Fibroblast of lung (primary cell): ENCODE measurements around the gene NPFFR1. TPM values are rescaled to one million over a fixed set of nuclear protein-coding genes. Genes with fewer than 3 reads are reported as not detected.

Experiments
- DNase-seq, 2 donors: peaks; one replicate each; pipeline versions ENCODE4 v3.0.0 to v3.0.0-alpha.2; 2010; ENCODE audit warnings: low read depth in 2 of 2
- H2AFZ ChIP-seq: 2 replicates; pipeline ENCODE4 v1.5.1; 2012; ENCODE audit warnings: low read length, control low read depth, inconsistent platforms
- H3K27ac ChIP-seq: 2 replicates; pipeline ENCODE4 v1.5.1; 2011; ENCODE audit warnings: low read length, control low read depth; ENCODE audit not compliant: insufficient read depth
- H3K27me3 ChIP-seq: 2 replicates; pipeline ENCODE4 v1.5.1; 2011; ENCODE audit warnings: mild to moderate bottlenecking, low read length; ENCODE audit not compliant: control insufficient read depth, insufficient read depth
- H3K36me3 ChIP-seq: 2 replicates; pipeline ENCODE4 v1.5.1; 2011; ENCODE audit warnings: low read length; ENCODE audit not compliant: control insufficient read depth, insufficient read depth
- H3K4me1 ChIP-seq: 2 replicates; pipeline ENCODE4 v1.5.1; 2011; ENCODE audit warnings: low read length; ENCODE audit not compliant: control insufficient read depth, insufficient read depth; ENCODE audit errors: extremely low read depth
- H3K4me2 ChIP-seq: 2 replicates; pipeline ENCODE4 v1.5.1; 2011; ENCODE audit warnings: low read length, control low read depth; ENCODE audit not compliant: insufficient read depth; ENCODE audit errors: extremely low read depth
- H3K4me3 ChIP-seq, 4 experiments: fragments of 200-600 bp in 1 of 4; sonication (generic) in 1 of 4; replicated peaks in 1 of 4; 2 replicates each; pipeline ENCODE4 v1.5.1; 2011 to 2016; ENCODE audit warnings: low read length in 4 of 4, low read depth in 3 of 4, mild to moderate bottlenecking in 3 of 4, control low read depth in 2 of 4, inconsistent platforms in 1 of 4, mixed read lengths in 1 of 4; ENCODE audit not compliant: insufficient read depth in 1 of 4; ENCODE audit errors: control extremely low read depth in 1 of 4
- H3K79me2 ChIP-seq: 2 replicates; pipeline ENCODE4 v1.5.1; 2012; ENCODE audit warnings: mild to moderate bottlenecking, low read length, inconsistent platforms; ENCODE audit not compliant: control insufficient read depth, insufficient read depth
- H3K9ac ChIP-seq: 2 replicates; pipeline ENCODE4 v1.5.1; 2011; ENCODE audit warnings: mild to moderate bottlenecking, low read length, control low read depth; ENCODE audit not compliant: insufficient read depth
- H3K9me3 ChIP-seq: 2 replicates; pipeline ENCODE4 v1.5.1; 2012; ENCODE audit warnings: low read depth, low read length; ENCODE audit not compliant: control insufficient read depth, insufficient read depth
- H4K20me1 ChIP-seq: 2 replicates; pipeline ENCODE4 v1.5.1; 2011; ENCODE audit warnings: low read length; ENCODE audit not compliant: control insufficient read depth, insufficient read depth; ENCODE audit errors: extremely low read depth
- CTCF ChIP-seq, 2 donors: IDR thresholded peaks in 1 of 2; conservative IDR thresholded peaks in 1 of 2; 1 replicate in 1 of 2; 2 replicates in 1 of 2; pipeline ENCODE4 v1.5.1; 2011 to 2012; ENCODE audit warnings: low read length in 2 of 2, control low read depth in 1 of 2, inconsistent platforms in 1 of 2, low read depth in 1 of 2, mild to moderate bottlenecking in 1 of 2
- EZH2 ChIP-seq: IDR thresholded peaks from 2 replicates; pipeline ENCODE4 v1.5.1; 2012; ENCODE audit warnings: low read length, control low read depth, mild to moderate bottlenecking; ENCODE audit errors: missing control alignments
- polyA plus RNA-seq, 2 donors: library from polyadenylated mRNA; depleted of rRNA in 1 of 2; stranded (reverse) in 1 of 2; unstranded in 1 of 2; fragments of >200 nt; gene quantifications; 2 replicates each; pipeline ENCODE4 v1.2.1, GENCODE V29; 2011 to 2012; ENCODE audit warnings: missing spikeins in 1 of 2
- total RNA-seq: library from RNA; depleted of rRNA; stranded (reverse); fragments of >200 nt; gene quantifications from 2 replicates; pipeline ENCODE4 v1.2.1, GENCODE V29; 2014

Gene NPFFR1
- total and polyA plus RNA-seq, 2 donors (not counting 1 experiment from before 2014, with no cell fraction given): not detected

- H3K27ac ChIP-seq: peak overlapping the region; percentile 73
- H3K9ac ChIP-seq: no peak overlapping the region
- DNase-seq: no peak
- peaks cover 4% of the 10 kb centered on the region for H3K4me1 ChIP-seq
- H3K27me3 ChIP-seq: no peaks in the 10 kb centered on the region
- peaks cover 21% of the 10 kb centered on the region for H3K79me2 ChIP-seq
- H4K20me1 ChIP-seq: no peaks in the 10 kb centered on the region
- H3K9me3 ChIP-seq: no peaks in the 10 kb centered on the region
- peak overlapping the region; percentile 90 for H3K4me2 ChIP-seq
- H3K4me3 ChIP-seq: peak overlapping the region in 3 of 4 experiments; percentile 43 to 100 (median 66)
- no peaks in the 10 kb centered on the region for H3K36me3 ChIP-seq
- peak overlapping the region; percentile 93 for H2AFZ ChIP-seq
- TF ChIP-seq CTCF (conservative IDR thresholded peaks at IDR 0.05 in 1 of 2, IDR thresholded peaks at IDR 0.05 in 1 of 2; ENCODE audit: low read depth in 1 of 2, low read length in 2 of 2) (no peak), EZH2 (no peak)
Observed at GRCh38 chr10:70233939-70234300, 49.9 kb downstream of the NPFFR1 start.

DNA sequence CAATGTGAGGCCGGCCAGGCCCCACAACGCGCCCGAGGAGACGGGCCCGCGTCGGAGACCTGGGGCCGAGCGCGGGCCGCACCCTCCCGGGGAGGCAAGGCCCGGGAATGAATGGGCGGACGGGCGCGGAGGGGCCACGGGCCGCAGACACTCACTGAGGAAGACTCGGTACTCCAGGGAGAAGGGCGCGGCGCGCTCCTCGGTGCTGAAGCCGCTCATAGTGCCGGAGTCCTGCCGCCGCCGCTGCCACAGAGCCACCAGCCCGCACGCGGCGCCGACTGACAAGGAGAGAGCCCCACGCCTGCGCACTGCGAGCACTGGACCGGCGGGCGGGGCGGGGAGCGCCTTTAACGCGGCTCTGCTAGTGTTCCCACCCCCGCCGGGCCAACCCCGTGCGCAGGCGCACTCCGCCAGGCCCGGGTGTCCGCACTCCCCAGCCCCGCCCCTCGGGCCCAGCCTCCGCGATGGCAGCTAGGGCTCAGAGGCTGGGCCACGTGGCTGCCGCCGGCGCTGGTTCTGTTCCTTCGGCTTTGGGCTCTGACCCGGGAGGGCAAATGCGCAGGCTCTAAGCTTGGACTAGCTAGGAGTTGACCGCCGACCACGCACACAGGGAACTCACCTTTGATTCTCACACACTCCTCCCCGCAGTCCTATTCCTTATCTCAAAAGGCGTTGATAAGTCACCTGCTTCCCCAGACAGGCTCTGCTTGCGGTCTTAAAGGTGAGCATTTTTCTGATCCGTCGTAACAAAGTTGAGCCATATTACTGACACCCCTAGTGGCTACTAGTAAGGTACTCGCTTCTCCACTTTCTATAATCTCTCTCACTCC lies 50.5 kb downstream of the NPFFR1 start, which contains the start of gene PPA1:
Gene PPA1 (minus strand): TSS at position 321 of the 830 bp plus-strand sequence. CDS start 102 bp downstream, at position 219.
- Histone ChIP-seq H3K27ac (peak within 1 kb of the TSS; percentile 73), H3K4me2 (peak within 1 kb of the TSS; percentile 90), H3K9ac (peak within 1 kb of the TSS; percentile 83), H3K4me3 (peak within 1 kb of the TSS; percentile 58 to 100 (median 85)), H3K79me2 (peaks cover 24% of the 10 kb centered on the region), H4K20me1 (no peaks in the 10 kb centered on the region), H3K9me3 (no peaks in the 10 kb centered on the region), H3K36me3 (no peaks in the 10 kb centered on the region), H3K4me1 (peaks cover 4% of the 10 kb centered on the region), H2AFZ (peak within 1 kb of the TSS; percentile 93), H3K27me3 (no peaks in the 10 kb centered on the region)
- DNase-seq: peak; percentile 89 to 93
- no peak for TF ChIP-seq EZH2
- TF ChIP-seq CTCF (conservative IDR thresholded peaks at IDR 0.05 in 1 of 2, IDR thresholded peaks at IDR 0.05 in 1 of 2; ENCODE audit: low read depth in 1 of 2, low read length in 2 of 2): peak in 1 of 2 donors; percentile 14

GRCh38 chr10:70232859-70233108 lies 51.0 kb downstream of the NPFFR1 start:
- peaks cover 29% of the 10 kb centered on the region for H3K79me2 ChIP-seq
- TF ChIP-seq EZH2 (no peak), CTCF (conservative IDR thresholded peaks at IDR 0.05 in 1 of 2, IDR thresholded peaks at IDR 0.05 in 1 of 2; ENCODE audit: low read depth in 1 of 2, low read length in 2 of 2) (no peak)
- H3K27me3 ChIP-seq: no peaks in the 10 kb centered on the region
- peak overlapping the region; percentile 83 for H3K9ac ChIP-seq
- H3K4me2 ChIP-seq: peak overlapping the region; percentile 68
- H3K4me1 ChIP-seq: peaks cover 8% of the 10 kb centered on the region
- DNase-seq: no peak
- peak overlapping the region; percentile 58 to 100 (median 85) for H3K4me3 ChIP-seq
- no peaks in the 10 kb centered on the region for H3K9me3 ChIP-seq
- no peak overlapping the region for H2AFZ ChIP-seq
- H3K36me3 ChIP-seq: no peaks in the 10 kb centered on the region
- no peaks in the 10 kb centered on the region for H4K20me1 ChIP-seq
- H3K27ac ChIP-seq: peak overlapping the region; percentile 73
